Stimulated activated naive CD8-positive, alpha-beta T cell treated with anti-CD3 and anti-CD28 coated beads, Interleukin-15, Interleukin-2, amounts not matched to agents 100 ng/mL and 50 ng/mL, for 24 hours (primary cell): ENCODE results near the gene ARID1B.

Experiments
- H3K27ac Mint-ChIP-seq: one replicate; pipeline ENCODE4 v1.8.0; 2021; ENCODE audit warnings: mild to moderate bottlenecking, mixed read lengths
- H3K27me3 Mint-ChIP-seq: one replicate; pipeline ENCODE4 v1.8.0; 2021; ENCODE audit warnings: mixed read lengths
- H3K36me3 Mint-ChIP-seq: one replicate; pipeline ENCODE4 v1.8.0; 2021; ENCODE audit warnings: low read depth, mixed read lengths
- H3K4me1 Mint-ChIP-seq: one replicate; pipeline ENCODE4 v1.8.0; 2021; ENCODE audit warnings: low read depth, mixed read lengths
- H3K4me3 Mint-ChIP-seq: one replicate; pipeline ENCODE4 v1.8.0; 2021; ENCODE audit warnings: mild to moderate bottlenecking, mixed read lengths
- H3K9me3 Mint-ChIP-seq: one replicate; pipeline ENCODE4 v1.8.0; 2021; ENCODE audit warnings: mixed read lengths

ARID1B gene

DNA sequence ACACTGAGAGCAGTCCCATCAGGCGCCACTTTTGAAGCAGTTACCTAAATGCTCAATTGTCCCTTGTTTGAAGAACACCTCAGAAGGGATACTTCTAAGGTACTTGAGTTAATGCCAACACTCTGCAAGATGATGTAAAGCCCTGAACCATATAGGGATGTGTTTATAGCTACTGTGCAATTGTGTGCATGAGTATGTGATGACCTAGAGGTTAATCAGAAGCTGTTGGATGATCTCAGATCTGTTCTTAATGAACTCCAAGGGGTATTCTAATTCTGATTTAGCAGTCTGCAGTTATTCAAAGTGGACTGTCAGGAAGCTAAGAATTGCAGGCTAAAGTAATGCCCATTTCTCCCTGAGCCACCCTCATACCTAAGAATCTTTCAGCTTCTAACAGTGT is 387.8 kb downstream of the ARID1B start:
- Mint-ChIP-seq H3K27ac (no peak overlapping the region), H3K9me3 (no peaks in the 10 kb centered on the region), H3K4me1 (no peaks in the 10 kb centered on the region), H3K27me3 (no peaks in the 10 kb centered on the region), H3K4me3 (no peak overlapping the region), H3K36me3 (peaks cover 17% of the 10 kb centered on the region)

DNA sequence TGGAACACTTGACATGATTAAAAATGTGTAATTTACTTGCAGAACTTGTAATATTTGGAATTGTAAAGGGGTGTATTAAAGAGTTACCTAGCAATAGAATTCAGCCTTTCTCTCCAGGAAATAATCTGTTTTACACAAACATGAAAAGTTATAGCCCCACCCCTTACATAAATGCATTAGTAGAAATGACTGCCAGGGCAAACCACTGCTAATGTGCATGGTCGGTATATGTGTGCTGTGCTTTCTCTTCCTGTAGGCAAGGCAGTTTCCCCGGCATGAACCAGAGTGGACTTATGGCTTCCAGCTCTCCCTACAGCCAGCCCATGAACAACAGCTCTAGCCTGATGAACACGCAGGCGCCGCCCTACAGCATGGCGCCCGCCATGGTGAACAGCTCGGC is 389.6 kb downstream of the ARID1B start:
- H3K27me3 Mint-ChIP-seq, result no peaks in the 10 kb centered on the region
- H3K4me1 Mint-ChIP-seq, result no peaks in the 10 kb centered on the region
- H3K36me3 Mint-ChIP-seq, result peaks cover 17% of the 10 kb centered on the region
- H3K9me3 Mint-ChIP-seq, result no peaks in the 10 kb centered on the region
- H3K27ac Mint-ChIP-seq, result no peak overlapping the region
- H3K4me3 Mint-ChIP-seq, result no peak overlapping the region

DNA sequence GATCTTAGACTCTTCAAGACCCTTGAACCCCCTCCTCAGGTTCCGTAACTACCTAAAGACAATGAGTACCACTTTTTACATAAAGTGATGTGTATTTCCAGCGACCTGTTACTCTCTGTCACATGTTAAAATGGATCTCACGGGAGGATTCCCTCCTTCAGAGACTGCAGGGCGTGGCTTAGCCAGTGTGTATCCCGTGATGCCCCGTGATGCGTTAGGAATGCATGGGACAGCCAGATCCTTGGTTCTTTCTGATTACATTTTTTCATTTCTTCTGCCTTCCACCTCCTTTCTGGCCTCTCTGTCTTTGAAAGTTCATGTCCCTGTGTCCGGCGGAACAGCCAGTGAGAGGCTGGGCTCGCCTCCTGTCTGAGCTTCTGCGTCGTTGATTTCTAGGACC is 390.7 kb downstream of the ARID1B start:
- no peaks in the 10 kb centered on the region for H3K4me1 Mint-ChIP-seq
- H3K27me3 Mint-ChIP-seq, result no peaks in the 10 kb centered on the region
- H3K4me3 Mint-ChIP-seq, result no peak overlapping the region
- no peak overlapping the region for H3K27ac Mint-ChIP-seq
- peaks cover 17% of the 10 kb centered on the region for H3K36me3 Mint-ChIP-seq
- no peaks in the 10 kb centered on the region for H3K9me3 Mint-ChIP-seq

DNA sequence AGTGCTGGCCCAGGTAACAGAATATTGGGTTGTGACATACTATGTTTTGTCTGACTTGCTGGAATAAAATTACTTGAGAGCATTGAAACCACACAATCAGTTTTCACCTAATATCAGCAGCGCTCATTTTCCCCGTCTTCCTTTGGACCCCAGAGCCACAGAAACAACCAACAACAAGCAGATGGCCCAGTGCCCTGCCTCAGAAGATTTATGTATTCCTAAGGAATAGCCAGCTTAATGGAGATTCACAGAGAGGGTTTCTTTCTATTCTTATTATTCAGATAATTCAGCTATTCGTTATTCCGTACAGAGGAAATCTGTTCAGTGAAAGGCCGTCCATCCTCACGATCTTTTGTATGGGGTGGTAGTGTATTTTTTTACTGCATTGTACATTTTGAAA is 391.3 kb downstream of the ARID1B start:
- Mint-ChIP-seq H3K27me3 (no peaks in the 10 kb centered on the region), H3K4me3 (no peak overlapping the region), H3K4me1 (no peaks in the 10 kb centered on the region), H3K9me3 (no peaks in the 10 kb centered on the region), H3K36me3 (peaks cover 17% of the 10 kb centered on the region), H3K27ac (no peak overlapping the region)

DNA sequence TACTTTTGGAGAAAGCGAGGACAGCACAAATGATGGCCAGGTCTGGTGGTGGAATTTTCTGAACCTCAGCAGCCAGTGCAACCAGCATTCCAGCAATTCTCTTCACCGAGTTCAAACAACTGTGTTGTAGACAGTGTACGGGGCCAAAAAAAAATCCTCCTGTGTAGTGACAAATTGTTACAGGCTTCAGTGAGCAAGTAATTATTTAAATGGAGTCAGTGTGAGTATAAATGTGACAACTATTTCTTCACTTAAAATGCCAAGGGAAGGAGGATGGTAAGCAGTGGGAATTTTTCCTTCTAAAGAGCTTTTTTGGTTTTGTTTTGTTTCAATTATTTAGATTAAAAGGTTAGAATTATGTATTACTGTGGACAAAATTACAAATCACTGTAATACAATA is 392.0 kb downstream of the ARID1B start:
- Mint-ChIP-seq H3K27ac (no peak overlapping the region), H3K9me3 (no peaks in the 10 kb centered on the region), H3K27me3 (no peaks in the 10 kb centered on the region), H3K4me1 (no peaks in the 10 kb centered on the region), H3K4me3 (no peak overlapping the region), H3K36me3 (peaks cover 17% of the 10 kb centered on the region)

DNA sequence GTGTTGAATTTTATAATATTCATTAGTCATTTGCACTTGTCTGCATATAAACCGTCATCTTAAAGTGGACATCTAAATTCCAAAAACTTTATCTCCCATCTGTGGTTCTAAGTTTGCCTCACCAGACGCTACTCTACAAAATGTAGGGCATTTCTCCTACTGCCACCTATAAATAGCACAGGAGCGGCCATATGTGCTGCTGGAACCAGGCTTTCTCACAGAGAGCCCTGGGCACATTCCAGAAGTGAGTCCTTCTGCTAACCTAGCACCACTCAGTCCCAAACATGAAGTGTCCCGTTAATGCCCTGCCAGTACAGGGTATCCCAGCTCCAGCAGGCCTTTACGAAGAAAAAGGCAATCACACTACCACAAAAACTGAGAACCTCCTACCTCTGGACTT is 392.5 kb downstream of the ARID1B start:
- Mint-ChIP-seq H3K36me3 (peaks cover 17% of the 10 kb centered on the region), H3K4me1 (no peaks in the 10 kb centered on the region), H3K4me3 (no peak overlapping the region), H3K9me3 (no peaks in the 10 kb centered on the region), H3K27me3 (no peaks in the 10 kb centered on the region), H3K27ac (no peak overlapping the region)

DNA sequence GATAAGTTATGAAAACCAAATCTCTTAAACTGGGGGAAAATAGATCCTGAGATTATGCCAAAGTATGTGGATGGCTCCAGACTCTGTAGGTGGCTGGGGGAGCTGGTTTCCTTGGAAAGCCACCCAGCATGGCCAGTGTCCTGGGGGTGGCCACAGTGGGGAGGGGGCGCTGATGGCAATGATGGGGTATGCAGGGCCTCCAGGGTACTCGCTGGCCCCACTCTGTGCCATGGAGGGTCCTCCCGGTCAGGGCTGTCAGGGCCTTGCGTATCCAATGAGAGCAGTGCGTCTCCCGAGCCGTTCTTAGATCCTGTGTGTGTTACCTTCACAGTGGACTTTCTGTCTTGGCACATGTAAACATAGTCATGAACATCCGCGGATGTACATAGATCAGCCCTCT is 393.4 kb downstream of the ARID1B start:
- Mint-ChIP-seq H3K4me3 (no peak overlapping the region), H3K4me1 (no peaks in the 10 kb centered on the region), H3K27ac (no peak overlapping the region), H3K36me3 (peaks cover 17% of the 10 kb centered on the region), H3K9me3 (no peaks in the 10 kb centered on the region), H3K27me3 (no peaks in the 10 kb centered on the region)

DNA sequence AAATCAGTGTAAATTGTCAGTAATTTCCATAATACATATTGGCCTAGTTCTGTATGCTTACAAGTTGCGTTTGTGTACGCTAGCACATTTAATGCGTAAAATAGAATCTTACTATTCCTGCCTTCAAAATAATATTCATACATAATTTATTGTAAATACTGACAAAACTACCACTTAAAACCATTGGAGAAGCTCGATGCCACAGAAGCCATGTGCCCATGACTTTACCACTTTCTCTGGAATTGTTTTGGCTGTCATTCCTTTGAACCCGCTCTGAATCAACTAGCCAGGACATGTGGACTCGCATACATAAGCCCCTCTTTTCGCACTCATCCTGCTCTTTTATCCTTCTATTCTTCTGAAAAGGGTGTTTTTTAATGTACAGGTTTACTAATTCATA is 394.6 kb downstream of the ARID1B start:
- H3K9me3 Mint-ChIP-seq, result no peaks in the 10 kb centered on the region
- H3K27ac Mint-ChIP-seq, result no peak overlapping the region
- H3K4me3 Mint-ChIP-seq, result no peak overlapping the region
- H3K4me1 Mint-ChIP-seq, result no peaks in the 10 kb centered on the region
- H3K36me3 Mint-ChIP-seq, result peaks cover 17% of the 10 kb centered on the region
- no peaks in the 10 kb centered on the region for H3K27me3 Mint-ChIP-seq

DNA sequence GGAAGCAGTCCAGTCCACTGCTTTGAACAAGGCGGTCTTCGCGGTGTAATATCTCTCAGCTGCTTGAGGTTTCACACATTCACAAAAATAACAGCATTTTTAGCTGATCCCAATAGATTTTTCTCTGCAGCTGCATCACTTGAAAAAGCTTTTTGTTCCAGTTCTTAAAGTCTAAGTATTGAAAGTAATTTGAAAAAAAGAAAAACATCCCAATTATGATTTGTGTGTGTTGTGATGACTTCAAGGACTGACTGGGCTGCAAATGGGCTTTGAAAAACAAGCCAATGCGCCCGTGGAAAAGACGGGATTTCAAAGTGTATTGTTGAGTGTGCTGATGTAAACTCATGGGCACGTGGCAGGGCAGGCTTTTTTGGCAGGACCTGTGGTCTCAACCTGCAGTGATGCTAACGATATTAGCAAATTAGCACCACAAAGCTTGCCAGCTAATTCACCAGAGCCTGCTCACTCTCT is 395.1 kb downstream of the ARID1B start:
- H3K4me1 Mint-ChIP-seq, result no peaks in the 10 kb centered on the region
- H3K4me3 Mint-ChIP-seq, result no peak overlapping the region
- H3K27me3 Mint-ChIP-seq, result no peaks in the 10 kb centered on the region
- H3K9me3 Mint-ChIP-seq, result no peaks in the 10 kb centered on the region
- H3K27ac Mint-ChIP-seq, result no peak overlapping the region
- peaks cover 17% of the 10 kb centered on the region for H3K36me3 Mint-ChIP-seq

DNA sequence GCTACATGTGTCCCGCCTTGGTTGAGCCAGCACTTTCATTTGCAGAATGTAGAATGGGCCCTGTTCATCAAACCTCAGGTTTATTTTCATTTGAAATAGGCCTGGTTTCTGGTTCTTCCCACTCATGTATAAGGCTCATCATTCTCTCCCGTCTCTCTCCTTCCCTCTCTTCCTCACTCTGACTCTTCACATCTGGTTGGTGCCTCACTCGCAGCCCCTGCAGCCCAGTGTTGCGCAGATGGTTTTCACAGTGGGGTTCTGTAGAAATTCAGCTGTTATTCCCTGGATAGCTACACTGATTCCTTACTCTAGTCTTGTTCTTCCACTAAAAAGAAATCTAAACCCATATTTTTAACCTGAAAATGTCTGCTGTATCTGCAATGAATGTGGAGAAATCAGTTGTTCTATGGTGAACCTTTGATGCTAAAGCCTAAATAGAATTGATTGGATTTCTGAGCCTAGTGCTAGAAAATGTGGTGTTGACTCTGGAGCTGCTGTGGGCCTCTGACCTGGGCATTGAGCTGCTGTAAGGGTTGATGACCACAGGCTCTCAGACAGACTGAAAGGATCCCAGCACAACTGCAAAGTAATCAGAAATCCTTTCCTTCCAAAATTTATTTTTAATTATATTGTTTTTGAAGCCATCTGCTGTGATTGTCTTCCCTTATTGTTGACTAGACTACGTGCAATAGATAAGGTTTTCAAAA is 395.8 kb downstream of the ARID1B start:
- no peaks in the 10 kb centered on the region for H3K9me3 Mint-ChIP-seq
- no peak overlapping the region for H3K27ac Mint-ChIP-seq
- no peaks in the 10 kb centered on the region for H3K4me1 Mint-ChIP-seq
- H3K27me3 Mint-ChIP-seq, result no peaks in the 10 kb centered on the region
- no peak overlapping the region for H3K4me3 Mint-ChIP-seq
- H3K36me3 Mint-ChIP-seq, result peaks cover 10% of the 10 kb centered on the region

DNA sequence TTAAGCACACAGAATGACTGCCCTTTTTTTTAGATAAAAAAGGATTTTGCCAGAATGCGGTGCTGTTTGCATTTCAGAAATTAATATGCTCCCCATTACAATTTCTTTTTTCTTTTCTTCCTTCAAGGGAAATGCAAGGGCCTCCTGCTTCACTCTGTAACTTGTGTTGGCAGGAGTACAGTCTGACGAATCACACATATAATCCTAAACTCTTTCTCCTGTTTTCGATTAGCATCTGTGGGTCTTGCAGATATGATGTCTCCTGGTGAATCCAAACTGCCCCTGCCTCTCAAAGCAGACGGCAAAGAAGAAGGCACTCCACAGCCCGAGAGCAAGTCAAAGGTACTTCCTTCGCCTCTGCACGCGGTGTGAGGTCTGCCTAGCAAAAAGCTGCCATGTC is 396.6 kb downstream of the ARID1B start:
- no peaks in the 10 kb centered on the region for H3K9me3 Mint-ChIP-seq
- no peak overlapping the region for H3K27ac Mint-ChIP-seq
- no peaks in the 10 kb centered on the region for H3K27me3 Mint-ChIP-seq
- H3K4me3 Mint-ChIP-seq, result no peak overlapping the region
- H3K4me1 Mint-ChIP-seq, result no peaks in the 10 kb centered on the region
- peaks cover 4% of the 10 kb centered on the region for H3K36me3 Mint-ChIP-seq

DNA sequence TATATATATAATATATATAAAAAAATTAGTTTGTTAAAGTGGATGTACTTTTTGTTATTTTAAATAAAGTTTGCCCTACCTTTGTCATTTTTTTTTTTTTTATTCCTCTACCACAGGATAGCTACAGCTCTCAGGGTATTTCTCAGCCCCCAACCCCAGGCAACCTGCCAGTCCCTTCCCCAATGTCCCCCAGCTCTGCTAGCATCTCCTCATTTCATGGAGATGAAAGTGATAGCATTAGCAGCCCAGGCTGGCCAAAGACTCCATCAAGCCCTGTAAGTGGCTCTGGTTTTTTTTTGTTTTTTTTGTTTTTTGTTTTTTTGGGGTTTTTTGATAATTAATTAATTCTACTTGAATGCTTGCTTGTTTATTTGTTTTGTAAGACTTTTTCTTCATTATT is 397.6 kb downstream of the ARID1B start:
- H3K4me1 Mint-ChIP-seq, result no peaks in the 10 kb centered on the region
- H3K27me3 Mint-ChIP-seq, result no peaks in the 10 kb centered on the region
- no peaks in the 10 kb centered on the region for H3K9me3 Mint-ChIP-seq
- peaks cover 4% of the 10 kb centered on the region for H3K36me3 Mint-ChIP-seq
- H3K4me3 Mint-ChIP-seq, result no peak overlapping the region
- H3K27ac Mint-ChIP-seq, result no peak overlapping the region

DNA sequence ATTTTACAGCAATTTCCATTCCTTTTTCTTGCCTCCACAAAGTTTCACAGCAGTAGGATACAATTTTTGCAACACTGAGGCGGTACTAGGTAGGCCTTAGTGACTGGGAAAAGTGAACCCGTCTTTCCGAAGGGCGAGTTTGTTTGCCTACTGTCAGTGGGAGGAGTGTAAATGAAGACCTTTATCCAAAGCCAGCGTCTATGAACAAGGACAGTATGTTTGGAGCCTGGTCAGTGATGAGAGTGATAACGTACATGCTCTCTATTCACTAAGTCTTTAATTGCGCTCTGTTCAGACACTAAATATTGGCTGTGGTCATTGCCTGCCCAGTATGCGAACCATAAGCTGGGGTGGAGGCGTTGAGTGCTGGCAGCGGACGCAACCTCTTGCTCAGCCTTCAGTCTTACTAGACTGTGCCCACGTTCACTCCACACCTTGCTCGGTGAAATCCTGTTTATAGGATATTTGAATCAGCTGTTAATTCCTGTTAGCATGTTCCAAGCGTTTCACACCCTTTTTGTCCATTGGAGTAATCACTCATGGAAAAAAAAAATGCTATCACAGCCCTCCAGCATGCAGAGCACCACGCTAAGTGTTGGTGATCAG is 400.7 kb downstream of the ARID1B start:
- Mint-ChIP-seq H3K9me3 (no peaks in the 10 kb centered on the region), H3K4me1 (no peaks in the 10 kb centered on the region), H3K27me3 (no peaks in the 10 kb centered on the region), H3K27ac (no peak overlapping the region), H3K4me3 (no peak overlapping the region), H3K36me3 (no peaks in the 10 kb centered on the region)

DNA sequence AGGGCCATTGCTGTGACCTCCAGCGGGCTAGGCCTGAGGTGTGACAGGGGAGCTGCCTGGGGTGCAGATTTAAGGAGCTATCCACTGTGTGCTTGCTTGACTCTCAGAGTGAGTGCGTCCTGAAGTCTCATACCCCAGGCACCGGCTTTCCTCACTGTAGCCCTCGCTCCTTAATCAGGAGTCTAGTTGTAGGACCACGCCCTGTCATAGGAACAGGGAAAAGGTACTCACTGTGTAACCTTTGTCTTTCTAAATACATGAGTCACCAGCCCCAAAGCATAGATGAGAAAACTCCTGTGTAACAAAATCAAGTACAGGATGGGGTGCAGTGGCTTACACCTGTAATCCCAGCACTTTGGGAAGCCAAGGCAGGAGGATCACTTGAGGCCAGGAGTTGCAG is 404.5 kb downstream of the ARID1B start:
- peaks cover 22% of the 10 kb centered on the region for H3K36me3 Mint-ChIP-seq
- no peaks in the 10 kb centered on the region for H3K27me3 Mint-ChIP-seq
- no peak overlapping the region for H3K4me3 Mint-ChIP-seq
- H3K27ac Mint-ChIP-seq, result no peak overlapping the region
- H3K9me3 Mint-ChIP-seq, result no peaks in the 10 kb centered on the region
- H3K4me1 Mint-ChIP-seq, result peaks cover 6% of the 10 kb centered on the region

DNA sequence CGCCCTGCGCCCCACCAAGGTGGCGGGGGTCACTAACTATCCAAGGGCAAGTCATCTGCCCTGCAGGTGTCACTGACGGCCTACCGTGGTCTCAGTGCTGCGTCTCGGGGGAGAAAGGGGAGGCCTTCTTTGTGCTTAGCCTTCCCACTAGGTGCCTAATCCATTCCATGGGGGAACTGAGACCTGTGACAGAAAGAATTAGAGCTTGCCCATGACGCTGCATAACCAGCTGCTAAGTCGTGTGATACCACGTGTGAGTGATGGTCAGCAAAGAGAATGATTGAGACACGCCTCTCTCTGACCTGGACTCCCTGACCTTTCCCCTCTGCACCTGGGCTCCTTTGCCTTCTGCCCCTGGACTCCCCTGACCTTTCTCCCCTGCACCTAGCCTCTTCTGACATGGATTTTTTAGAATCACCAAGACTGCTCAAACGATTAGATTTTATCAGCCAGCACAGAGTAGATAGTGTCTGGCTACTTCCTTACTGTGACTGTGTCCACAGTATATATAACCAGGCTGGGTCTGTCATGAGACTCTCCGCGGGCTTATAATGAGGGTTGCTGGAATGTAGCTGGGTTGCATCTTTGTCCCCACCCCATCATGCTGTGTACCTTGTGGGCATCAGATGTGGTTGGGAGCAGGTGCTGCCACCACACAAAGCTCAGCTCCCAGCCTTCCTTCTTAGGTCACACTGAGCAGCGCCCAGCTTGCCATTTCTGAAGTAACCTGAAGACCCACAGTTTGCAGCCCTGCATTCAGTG is 405.5 kb downstream of the ARID1B start:
- Mint-ChIP-seq H3K36me3 (peaks cover 22% of the 10 kb centered on the region), H3K9me3 (no peaks in the 10 kb centered on the region)

More for the DNA sequence above, 405.5 kb downstream of the ARID1B start:
- Mint-ChIP-seq H3K4me1 (peaks cover 6% of the 10 kb centered on the region), H3K27ac (no peak overlapping the region), H3K27me3 (no peaks in the 10 kb centered on the region), H3K4me3 (no peak overlapping the region)
